Activated CD4-positive, alpha-beta memory T cell treated with anti-CD3 and anti-CD28 coated beads for 36 hours (primary cell): ENCODE data around the gene CCNDBP1. TPM values are rescaled to one million over a fixed set of nuclear protein-coding genes. Genes with fewer than 3 reads are reported as not detected.
"Not testable (repeated sequence)": the region's sequence is repeated elsewhere in the genome, so short reads cannot be mapped to it uniquely, and the experiment has no call there.

Experiments used
- CTCF ChIA-PET: fragments of 350-600 bp; sonication (Branson Sonifier 250); formaldehyde crosslinking; loops from one replicate; lab custom pipeline; 2021; ENCODE audit warnings: antibody characterized with exemption, inconsistent platforms; lab: Charles Lee
- POLR2A ChIA-PET: fragments of 350-600 bp; sonication (Branson Sonifier 250); formaldehyde crosslinking; loops from one replicate; lab custom pipeline; 2021; ENCODE audit warnings: antibody characterized with exemption; lab: Charles Lee
- DNase-seq: peaks from one replicate; pipeline ENCODE4 v3.0.0-alpha.2; 2020
- H3K27ac Mint-ChIP-seq: one replicate; pipeline ENCODE4 v1.8.0; 2021; ENCODE audit warnings: mixed read lengths
- H3K27me3 Mint-ChIP-seq: one replicate; pipeline ENCODE4 v1.8.0; 2021; ENCODE audit warnings: mixed read lengths
- H3K36me3 Mint-ChIP-seq: one replicate; pipeline ENCODE4 v1.8.0; 2021; ENCODE audit warnings: mixed read lengths
- H3K4me1 Mint-ChIP-seq: one replicate; pipeline ENCODE4 v1.8.0; 2021; ENCODE audit warnings: low read depth, mixed read lengths
- H3K4me3 Mint-ChIP-seq: one replicate; pipeline ENCODE4 v1.8.0; 2021; ENCODE audit warnings: mild to moderate bottlenecking, mixed read lengths
- H3K9me3 Mint-ChIP-seq: one replicate; pipeline ENCODE4 v1.8.0; 2021; ENCODE audit warnings: mixed read lengths
- intact Hi-C: fragments of 100-400 bp; cut with micrococcal nuclease; formaldehyde crosslinking; loops from one replicate; pipeline ENCODE4 v1.15.1; 2023
- total RNA-seq, 2 experiments: library from RNA; stranded (reverse); gene quantifications; one replicate each; pipeline ENCODE4 v1.2.3, GENCODE V29; 2021

Gene CCNDBP1
- total RNA-seq, 2 experiments from 2014 or later = 79.5 to 80.6 TPM

- POLR2A ChIA-PET = no interaction called here
- Mint-ChIP-seq H3K36me3 (no peaks in the 10 kb centered on the region), H3K4me1 (no peaks in the 10 kb centered on the region), H3K9me3 (peaks cover 3% of the 10 kb centered on the region), H3K27ac (no peak overlapping the region), H3K27me3 (peaks cover 4% of the 10 kb centered on the region), H3K4me3 (no peak overlapping the region)
- intact Hi-C loops = no loop called here
- CTCF ChIA-PET = interaction anchor here (2.4 kb wide), 1 partner anchor 65 kb away, joined by 7 read pairs; no protein-coding TSS in a partner anchor
- no peak for DNase-seq
Observed at GRCh38 chr15:43219929-43220928, 35.0 kb downstream of the CCNDBP1 start.

GRCh38 chr15:43220991-43221403, 35.8 kb downstream of the CCNDBP1 start, which contains the start of gene EPB42:
TSS of gene EPB42 (minus strand) at chr15:43221018. CDS start at chr15:43220825, 193 bp downstream.
- Mint-ChIP-seq H3K27me3 (peaks cover 6% of the 10 kb centered on the region), H3K9me3 (peaks cover 3% of the 10 kb centered on the region), H3K4me1 (peaks cover 3% of the 10 kb centered on the region), H3K27ac (no peak within 1 kb of the TSS), H3K4me3 (no peak within 1 kb of the TSS), H3K36me3 (no peaks in the 10 kb centered on the region)
- intact Hi-C loops = no loop called here
- no peak for DNase-seq
- CTCF ChIA-PET = no interaction called here
- POLR2A ChIA-PET = interaction anchor here (0.5 kb wide), 1 partner anchor 1867 kb away, joined by 3 read pairs; no protein-coding TSS in a partner anchor

GRCh38 chr15:43221422-43221821, 36.2 kb downstream of the CCNDBP1 start:
- ChIA-PET CTCF (interaction anchor here (1.1 kb wide), 1 partner anchor 31 kb away, joined by 3 read pairs; no protein-coding TSS in a partner anchor), POLR2A (interaction anchor here (0.5 kb wide), 1 partner anchor 1866 kb away, joined by 3 read pairs; no protein-coding TSS in a partner anchor)
- Mint-ChIP-seq H3K36me3 (no peaks in the 10 kb centered on the region), H3K4me3 (no peak overlapping the region), H3K9me3 (peaks cover 3% of the 10 kb centered on the region), H3K4me1 (peaks cover 3% of the 10 kb centered on the region), H3K27me3 (peaks cover 6% of the 10 kb centered on the region), H3K27ac (no peak overlapping the region)
- DNase-seq = no peak
- intact Hi-C loops = no loop called here

GRCh38 chr15:43225201-43225949, 40.2 kb downstream of the CCNDBP1 start:
- POLR2A ChIA-PET = interaction anchor here (0.6 kb wide), 1 partner anchor 62 kb away, joined by 3 read pairs; no protein-coding TSS in a partner anchor
- Mint-ChIP-seq H3K36me3 (no peaks in the 10 kb centered on the region), H3K4me3 (no peak overlapping the region), H3K27me3 (peaks cover 2% of the 10 kb centered on the region), H3K9me3 (no peaks in the 10 kb centered on the region), H3K4me1 (peaks cover 3% of the 10 kb centered on the region), H3K27ac (no peak overlapping the region)
- intact Hi-C loops = loop anchor here (1.0 kb wide), 1 partner anchor 60 kb away; no protein-coding TSS in a partner anchor
- CTCF ChIA-PET = interaction anchor here (0.6 to 11.8 kb wide), 42 partner anchors 8 to 522 kb away, joined by 3 to 260 read pairs (median 5); partner anchors contain the start of genes TGM5, TUBGCP4 and ZSCAN29
- peak; percentile 50 for DNase-seq

- H3K4me3 Mint-ChIP-seq, H3K27me3 Mint-ChIP-seq, H3K4me1 Mint-ChIP-seq, H3K27ac Mint-ChIP-seq, H3K36me3 Mint-ChIP-seq, DNase-seq, H3K9me3 Mint-ChIP-seq: not testable (repeated sequence)
- ChIA-PET POLR2A (interaction anchor here (0.6 kb wide), 1 partner anchor 61 kb away, joined by 3 read pairs; no protein-coding TSS in a partner anchor), CTCF (interaction anchor here (0.6 to 11.8 kb wide), 36 partner anchors 9 to 190 kb away, joined by 3 to 260 read pairs (median 5); partner anchors contain the start of genes TGM5, TUBGCP4 and ZSCAN29)
- intact Hi-C loops = loop anchor here (1.0 kb wide), 1 partner anchor 59 kb away; no protein-coding TSS in a partner anchor
Observed at GRCh38 chr15:43225950-43226255, 40.7 kb downstream of the CCNDBP1 start.

- peaks cover 3% of the 10 kb centered on the region for H3K4me1 Mint-ChIP-seq
- no peak overlapping the region for H3K4me3 Mint-ChIP-seq
- no peak for DNase-seq
- POLR2A ChIA-PET = no interaction called here
- H3K27ac Mint-ChIP-seq = no peak overlapping the region
- H3K36me3 Mint-ChIP-seq = no peaks in the 10 kb centered on the region
- no peaks in the 10 kb centered on the region for H3K9me3 Mint-ChIP-seq
- peaks cover 1% of the 10 kb centered on the region for H3K27me3 Mint-ChIP-seq
- CTCF ChIA-PET = interaction anchor here (1.0 to 11.8 kb wide), 18 partner anchors 9 to 168 kb away, joined by 3 to 260 read pairs (median 8); partner anchors contain the start of gene TGM5
- intact Hi-C loops = no loop called here
Observed at GRCh38 chr15:43226436-43227305, 41.5 kb downstream of the CCNDBP1 start.

- intact Hi-C loops = no loop called here
- H3K9me3 Mint-ChIP-seq = no peaks in the 10 kb centered on the region
- ChIA-PET POLR2A (no interaction called here), CTCF (interaction anchor here (11.8 kb wide), 1 partner anchor 56 kb away, joined by 260 read pairs; no protein-coding TSS in a partner anchor)
- no peaks in the 10 kb centered on the region for H3K36me3 Mint-ChIP-seq
- peaks cover 3% of the 10 kb centered on the region for H3K4me1 Mint-ChIP-seq
- H3K27ac Mint-ChIP-seq = no peak overlapping the region
- no peak overlapping the region for H3K4me3 Mint-ChIP-seq
- H3K27me3 Mint-ChIP-seq = peaks cover 1% of the 10 kb centered on the region
- DNase-seq = no peak
Observed at GRCh38 chr15:43229977-43230376, 44.8 kb downstream of the CCNDBP1 start.

- Mint-ChIP-seq H3K4me1 (peaks cover 1% of the 10 kb centered on the region), H3K27ac (no peak overlapping the region), H3K36me3 (no peaks in the 10 kb centered on the region), H3K27me3 (no peaks in the 10 kb centered on the region), H3K4me3 (no peak overlapping the region), H3K9me3 (no peaks in the 10 kb centered on the region)
- ChIA-PET CTCF (interaction anchor here (11.8 kb wide), 1 partner anchor 56 kb away, joined by 260 read pairs; no protein-coding TSS in a partner anchor), POLR2A (no interaction called here)
- intact Hi-C loops = no loop called here
- DNase-seq = no peak
Observed at GRCh38 chr15:43230640-43231115, 45.5 kb downstream of the CCNDBP1 start.

- Mint-ChIP-seq H3K4me1 (no peaks in the 10 kb centered on the region), H3K4me3 (no peak overlapping the region), H3K27me3 (peaks cover 1% of the 10 kb centered on the region), H3K27ac (no peak overlapping the region), H3K36me3 (no peaks in the 10 kb centered on the region), H3K9me3 (no peaks in the 10 kb centered on the region)
- POLR2A ChIA-PET = no interaction called here
- no peak for DNase-seq
- CTCF ChIA-PET = interaction anchor here (11.8 kb wide), 1 partner anchor 54 kb away, joined by 260 read pairs; no protein-coding TSS in a partner anchor
- intact Hi-C loops = no loop called here
Observed at GRCh38 chr15:43232289-43232874, 47.2 kb downstream of the CCNDBP1 start.

- Mint-ChIP-seq H3K9me3 (no peaks in the 10 kb centered on the region), H3K4me1 (peaks cover 4% of the 10 kb centered on the region), H3K27ac (no peak overlapping the region), H3K27me3 (peaks cover 8% of the 10 kb centered on the region), H3K36me3 (no peaks in the 10 kb centered on the region), H3K4me3 (no peak overlapping the region)
- CTCF ChIA-PET = interaction anchor here (0.6 to 2.0 kb wide), 3 partner anchors 9 to 108 kb away, joined by 3 to 12 read pairs (median 8); no protein-coding TSS in a partner anchor
- intact Hi-C loops = no loop called here
- POLR2A ChIA-PET = no interaction called here
- DNase-seq = no peak
Observed at GRCh38 chr15:43235536-43235935, 50.3 kb downstream of the CCNDBP1 start.
